Astrocyte (in vitro differentiated cells and primary cell): ENCODE measurements around the gene PIAS1. TPM values are rescaled to one million over a fixed set of nuclear protein-coding genes. Genes with fewer than 3 reads are reported as not detected.

Experiments
- DNase-seq: peaks from one replicate; pipeline ENCODE4 v3.0.0-alpha.2; 2010; ENCODE audit warnings: low read depth
- FAIRE-seq: peaks from 2 replicates; lab custom pipeline; 2011; peaks lifted over from hg19 to GRCh38; lab: Jason Lieb, UNC
- H2AFZ ChIP-seq: 2 replicates; pipeline ENCODE4 v1.6.0; 2012; ENCODE audit warnings: low read depth, low read length, inconsistent platforms
- H3K27ac ChIP-seq: 2 replicates; pipeline ENCODE4 v1.5.1; 2011; ENCODE audit warnings: low read depth, low read length, inconsistent platforms
- H3K27me3 ChIP-seq: 2 replicates; pipeline ENCODE4 v1.6.0; 2011; ENCODE audit warnings: low read length, inconsistent platforms; ENCODE audit not compliant: insufficient read depth
- H3K36me3 ChIP-seq: 2 replicates; pipeline ENCODE4 v1.5.1; 2011; ENCODE audit warnings: low read length, inconsistent platforms; ENCODE audit not compliant: insufficient read depth
- H3K4me1 ChIP-seq: 2 replicates; pipeline ENCODE4 v1.5.1; 2011; ENCODE audit warnings: low read length, inconsistent platforms; ENCODE audit not compliant: insufficient read depth
- H3K4me2 ChIP-seq: 2 replicates; pipeline ENCODE4 v1.6.0; 2012; ENCODE audit warnings: low read length, inconsistent platforms
- H3K4me3 ChIP-seq: 2 replicates; pipeline ENCODE4 v1.5.1; 2011; ENCODE audit warnings: low read depth, mild to moderate bottlenecking, low read length, inconsistent platforms; ENCODE audit not compliant: insufficient read depth
- H3K79me2 ChIP-seq: 2 replicates; pipeline ENCODE4 v1.6.0; 2012; ENCODE audit warnings: mild to moderate bottlenecking, low read length, inconsistent platforms; ENCODE audit not compliant: insufficient read depth
- H3K9ac ChIP-seq: 2 replicates; pipeline ENCODE4 v1.6.0; 2012; ENCODE audit warnings: mild to moderate bottlenecking, low read length, inconsistent platforms
- H3K9me3 ChIP-seq: 2 replicates; pipeline ENCODE4 v1.5.1; 2012; ENCODE audit warnings: low read depth, mild to moderate bottlenecking, low read length, inconsistent platforms; ENCODE audit not compliant: insufficient read depth
- H4K20me1 ChIP-seq: 2 replicates; pipeline ENCODE4 v1.6.0; 2012; ENCODE audit warnings: low read length, inconsistent platforms; ENCODE audit not compliant: insufficient read depth
- H3K27ac Mint-ChIP-seq: one replicate; pipeline ENCODE4 v1.8.0; 2021; ENCODE audit warnings: mild to moderate bottlenecking, mixed read lengths; ENCODE audit not compliant: unreplicated experiment
- H3K27me3 Mint-ChIP-seq: one replicate; pipeline ENCODE4 v1.8.0; 2021; ENCODE audit warnings: low read depth, mixed read lengths; ENCODE audit not compliant: unreplicated experiment
- H3K36me3 Mint-ChIP-seq: one replicate; pipeline ENCODE4 v1.8.0; 2021; ENCODE audit warnings: low read depth, mixed read lengths; ENCODE audit not compliant: unreplicated experiment
- H3K4me1 Mint-ChIP-seq: one replicate; pipeline ENCODE4 v1.8.0; 2021; ENCODE audit warnings: low read depth, mixed read lengths; ENCODE audit not compliant: unreplicated experiment
- H3K4me3 Mint-ChIP-seq: one replicate; pipeline ENCODE4 v1.8.0; 2021; ENCODE audit warnings: mild to moderate bottlenecking, moderate library complexity, mixed read lengths; ENCODE audit not compliant: unreplicated experiment
- H3K9me3 Mint-ChIP-seq: one replicate; pipeline ENCODE4 v1.8.0; 2021; ENCODE audit warnings: mild to moderate bottlenecking, mixed read lengths; ENCODE audit not compliant: unreplicated experiment
- CTCF ChIP-seq: IDR thresholded peaks from 2 replicates; pipeline ENCODE4 v1.5.1; 2011; ENCODE audit warnings: low read depth, mild to moderate bottlenecking, inconsistent platforms, low read length, moderate library complexity; ENCODE audit not compliant: insufficient read depth
- EZH2 ChIP-seq: IDR thresholded peaks from 2 replicates; pipeline ENCODE4 v1.6.1; 2012; ENCODE audit warnings: mild to moderate bottlenecking, low read length, inconsistent platforms; ENCODE audit not compliant: insufficient read depth
- total RNA-seq: library from RNA; stranded (reverse); gene quantifications from 2 replicates; pipeline ENCODE4 v1.2.1, GENCODE V29; 2021

PIAS1 gene
- total RNA-seq, 1 donor from 2014 or later: 30.2 TPM

- TF ChIP-seq EZH2 (no peak), CTCF (no peak)
- FAIRE-seq (no peak), DNase-seq (no peak)
- Mint-ChIP-seq H3K4me3 (peak overlapping the region; percentile 91), H3K36me3 (no peaks in the 10 kb centered on the region), H3K27ac (peak overlapping the region; percentile 75), H3K4me1 (peaks cover 13% of the 10 kb centered on the region), H3K27me3 (no peaks in the 10 kb centered on the region), H3K9me3 (no peaks in the 10 kb centered on the region)
- peaks cover 29% of the 10 kb centered on the region for H4K20me1 ChIP-seq
- H3K4me1 ChIP-seq: peaks cover 14% of the 10 kb centered on the region
- peak overlapping the region; percentile 92 for H3K4me2 ChIP-seq
- H2AFZ ChIP-seq: peak overlapping the region; percentile 91
- peak overlapping the region; percentile 68 for H3K4me3 ChIP-seq
- peak overlapping the region; percentile 85 for H3K9ac ChIP-seq
- H3K27ac ChIP-seq: peak overlapping the region; percentile 75
- no peaks in the 10 kb centered on the region for H3K27me3 ChIP-seq
- no peaks in the 10 kb centered on the region for H3K9me3 ChIP-seq
- peaks cover 59% of the 10 kb centered on the region for H3K79me2 ChIP-seq
- no peaks in the 10 kb centered on the region for H3K36me3 ChIP-seq
These were observed 174.2 kb downstream of the PIAS1 start for GRCh38 chr15:68228143-68228970.

GRCh38 chr15:68228971-68229385 lies 174.9 kb downstream of the PIAS1 start:
- H3K4me2 ChIP-seq: peak overlapping the region; percentile 92
- no peaks in the 10 kb centered on the region for H3K36me3 Mint-ChIP-seq
- H3K4me3 Mint-ChIP-seq: peak overlapping the region; percentile 91
- peak overlapping the region; percentile 68 for H3K4me3 ChIP-seq
- H3K4me1 Mint-ChIP-seq: peaks cover 19% of the 10 kb centered on the region
- H3K9me3 Mint-ChIP-seq: no peaks in the 10 kb centered on the region
- DNase-seq (no peak), FAIRE-seq (no peak)
- peak overlapping the region; percentile 91 for H2AFZ ChIP-seq
- TF ChIP-seq CTCF (no peak), EZH2 (no peak)
- H3K4me1 ChIP-seq: peaks cover 14% of the 10 kb centered on the region
- H3K27ac Mint-ChIP-seq: peak overlapping the region; percentile 75
- H3K9ac ChIP-seq: peak overlapping the region; percentile 85
- H4K20me1 ChIP-seq: peaks cover 27% of the 10 kb centered on the region
- H3K27me3 ChIP-seq: no peaks in the 10 kb centered on the region
- peaks cover 5% of the 10 kb centered on the region for H3K27me3 Mint-ChIP-seq
- H3K79me2 ChIP-seq: peaks cover 53% of the 10 kb centered on the region
- no peaks in the 10 kb centered on the region for H3K9me3 ChIP-seq
- no peaks in the 10 kb centered on the region for H3K36me3 ChIP-seq
- H3K27ac ChIP-seq: peak overlapping the region; percentile 75
